Activated CD8-positive, alpha-beta memory T cell treated with anti-CD3 and anti-CD28 coated beads, Interleukin-2, amount 10 ng/mL, durations not matched to agents 7 days and 5 days (primary cell): ENCODE data around the gene FNDC10. TPM values are rescaled to one million over a fixed set of nuclear protein-coding genes. Genes with fewer than 3 reads are reported as not detected.
A peak's percentile ranks its signal among the peaks of the same experiment; 100 is the strongest.
"Not testable (repeated sequence)": the region's sequence is repeated elsewhere in the genome, so short reads cannot be mapped to it uniquely, and the experiment has no call there.

Experiments used
- ATAC-seq: fragments of 150-1000 bp; cut with Tn5 transposase; one replicate; pipeline ENCODE4 v1.10.0; 2021; ENCODE audit warnings: moderate library complexity
- CTCF ChIA-PET: fragments of 350-600 bp; sonication (Branson Sonifier 250); formaldehyde crosslinking; loops from one replicate; lab custom pipeline; 2021; ENCODE audit warnings: antibody characterized with exemption; lab: Charles Lee
- DNase-seq: peaks from one replicate; pipeline ENCODE4 v3.0.0-alpha.2; 2020
- H3K27ac Mint-ChIP-seq: one replicate; pipeline ENCODE4 v1.8.0; 2021; ENCODE audit warnings: mild to moderate bottlenecking, mixed read lengths
- H3K27me3 Mint-ChIP-seq: one replicate; pipeline ENCODE4 v1.8.0; 2021; ENCODE audit warnings: mixed read lengths
- H3K36me3 Mint-ChIP-seq: one replicate; pipeline ENCODE4 v1.8.0; 2021; ENCODE audit warnings: mild to moderate bottlenecking, mixed read lengths
- H3K4me1 Mint-ChIP-seq: one replicate; pipeline ENCODE4 v1.8.0; 2021; ENCODE audit warnings: mixed read lengths
- H3K4me3 Mint-ChIP-seq: one replicate; pipeline ENCODE4 v1.8.0; 2021; ENCODE audit warnings: mild to moderate bottlenecking, moderate library complexity, mixed read lengths
- H3K9me3 Mint-ChIP-seq: one replicate; pipeline ENCODE4 v1.8.0; 2022; ENCODE audit warnings: low read depth, mixed read lengths
- total RNA-seq, 2 experiments: library from RNA; stranded (reverse); gene quantifications; one replicate each; pipeline ENCODE4 v1.2.3, GENCODE V29; 2021

Gene FNDC10
- total RNA-seq, 2 experiments from 2014 or later, result 3.1 to 4.4 TPM

DNA sequence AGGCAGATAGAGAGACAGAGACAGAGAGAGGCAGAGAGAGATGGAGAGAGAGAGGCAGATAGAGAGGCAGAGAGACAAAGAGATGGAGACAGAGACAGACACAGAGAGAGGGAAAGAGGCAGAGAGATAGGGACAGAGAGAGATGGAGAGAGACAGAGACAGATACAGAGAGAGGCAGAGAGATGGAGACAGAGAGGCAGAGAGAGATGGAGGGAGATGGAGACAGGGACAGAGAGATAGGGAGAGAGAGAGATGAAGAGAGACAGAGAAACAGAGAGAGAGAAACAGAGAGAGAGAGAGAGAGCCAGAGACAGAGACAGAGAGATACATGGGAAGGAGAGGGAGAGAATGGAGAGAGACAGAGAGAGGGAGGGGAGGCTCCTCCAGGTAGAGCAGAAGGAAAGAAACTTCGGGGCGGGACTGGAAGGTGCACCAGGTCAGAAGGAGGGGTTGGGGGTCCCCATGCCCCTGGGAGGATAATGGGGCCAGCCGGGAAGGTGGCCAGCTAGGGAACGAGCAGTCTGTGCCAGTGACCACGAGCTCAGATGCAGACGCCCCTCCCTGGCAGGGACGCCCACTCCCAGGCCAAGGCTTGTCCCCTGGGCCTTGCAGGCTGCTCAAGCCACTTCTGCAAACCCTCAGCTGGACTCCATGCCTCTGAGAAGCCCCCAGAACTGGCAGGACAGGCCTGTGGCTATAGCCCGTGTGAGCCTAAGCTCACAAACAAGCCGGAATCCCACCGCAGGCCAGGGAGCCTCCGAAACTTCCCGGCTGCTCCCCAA, 3.3 kb downstream of the FNDC10 start:
- no peak for DNase-seq

DNA sequence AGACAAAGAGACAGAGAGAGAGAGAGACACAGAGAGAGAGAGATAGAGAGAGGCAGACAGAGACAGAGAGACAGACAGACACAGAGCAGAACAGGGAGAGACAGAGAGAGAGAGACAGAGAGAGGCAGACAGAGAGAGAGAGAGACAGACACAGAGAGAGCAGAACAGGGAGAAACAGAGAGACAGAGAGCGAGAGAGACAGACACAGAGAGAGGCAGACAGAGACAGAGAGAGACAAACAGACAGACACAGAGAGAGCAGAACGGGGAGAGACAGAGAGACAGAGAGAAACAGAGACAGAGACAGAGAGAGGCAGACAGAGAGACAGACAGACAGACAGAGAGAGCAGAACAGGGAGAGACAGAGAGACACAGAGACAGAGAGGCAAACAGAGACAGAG, 4.6 kb downstream of the FNDC10 start:
- ATAC-seq, H3K36me3 Mint-ChIP-seq, H3K4me1 Mint-ChIP-seq, H3K9me3 Mint-ChIP-seq, DNase-seq, H3K27ac Mint-ChIP-seq, CTCF ChIA-PET, H3K4me3 Mint-ChIP-seq: not testable (repeated sequence)
- H3K27me3 Mint-ChIP-seq, result peaks cover 17% of the 10 kb centered on the region

More for the DNA sequence above, 3.3 kb downstream of the FNDC10 start:
- Mint-ChIP-seq H3K4me3 (no peak overlapping the region), H3K9me3 (no peaks in the 10 kb centered on the region), H3K27me3 (peaks cover 21% of the 10 kb centered on the region), H3K36me3 (no peaks in the 10 kb centered on the region), H3K4me1 (peaks cover 6% of the 10 kb centered on the region), H3K27ac (no peak overlapping the region)
- CTCF ChIA-PET, result interaction anchor here (1.2 to 1.3 kb wide), 3 partner anchors 17 to 82 kb away, joined by 3 to 5 read pairs (median 4); no protein-coding TSS in a partner anchor
- no peak for ATAC-seq

DNA sequence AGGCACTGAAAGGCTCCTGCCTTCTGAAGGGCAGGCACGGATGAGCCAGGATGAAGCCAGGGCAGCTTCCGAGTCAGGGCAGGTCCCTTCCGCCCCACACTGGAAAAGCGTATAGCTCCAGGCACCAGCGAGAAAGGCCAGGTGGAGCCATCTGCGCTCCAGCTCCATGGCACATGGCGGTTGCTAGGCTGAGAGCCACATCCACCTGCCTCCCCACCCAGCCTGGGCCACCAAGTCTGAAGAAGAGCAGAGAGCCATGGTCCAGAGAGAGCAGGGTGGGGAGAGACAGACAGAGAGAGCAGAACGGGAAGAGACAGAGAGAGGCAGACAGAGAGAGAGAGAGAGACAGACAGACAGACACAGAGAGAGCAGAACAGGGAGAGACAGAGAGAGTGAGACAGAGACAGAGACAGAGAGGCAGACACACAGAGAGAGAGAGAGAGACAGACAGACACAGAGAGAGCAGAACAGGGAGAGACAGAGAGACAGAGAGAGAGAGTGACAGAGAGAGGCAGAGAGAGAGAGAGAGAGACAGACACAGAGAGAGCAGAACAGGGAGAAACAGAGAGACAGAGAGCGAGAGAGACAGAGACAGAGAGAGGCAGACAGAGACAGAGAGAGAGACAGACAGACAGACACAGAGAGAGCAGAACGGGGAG, 5.2 kb downstream of the FNDC10 start:
- no peaks in the 10 kb centered on the region for H3K36me3 Mint-ChIP-seq
- H3K9me3 Mint-ChIP-seq, result no peaks in the 10 kb centered on the region
- H3K4me1 Mint-ChIP-seq, result peaks cover 6% of the 10 kb centered on the region
- peaks cover 17% of the 10 kb centered on the region for H3K27me3 Mint-ChIP-seq
- CTCF ChIA-PET, result no interaction called here
- ATAC-seq (peak; percentile 29), DNase-seq (no peak)
- no peak overlapping the region for H3K4me3 Mint-ChIP-seq
- no peak overlapping the region for H3K27ac Mint-ChIP-seq

DNA sequence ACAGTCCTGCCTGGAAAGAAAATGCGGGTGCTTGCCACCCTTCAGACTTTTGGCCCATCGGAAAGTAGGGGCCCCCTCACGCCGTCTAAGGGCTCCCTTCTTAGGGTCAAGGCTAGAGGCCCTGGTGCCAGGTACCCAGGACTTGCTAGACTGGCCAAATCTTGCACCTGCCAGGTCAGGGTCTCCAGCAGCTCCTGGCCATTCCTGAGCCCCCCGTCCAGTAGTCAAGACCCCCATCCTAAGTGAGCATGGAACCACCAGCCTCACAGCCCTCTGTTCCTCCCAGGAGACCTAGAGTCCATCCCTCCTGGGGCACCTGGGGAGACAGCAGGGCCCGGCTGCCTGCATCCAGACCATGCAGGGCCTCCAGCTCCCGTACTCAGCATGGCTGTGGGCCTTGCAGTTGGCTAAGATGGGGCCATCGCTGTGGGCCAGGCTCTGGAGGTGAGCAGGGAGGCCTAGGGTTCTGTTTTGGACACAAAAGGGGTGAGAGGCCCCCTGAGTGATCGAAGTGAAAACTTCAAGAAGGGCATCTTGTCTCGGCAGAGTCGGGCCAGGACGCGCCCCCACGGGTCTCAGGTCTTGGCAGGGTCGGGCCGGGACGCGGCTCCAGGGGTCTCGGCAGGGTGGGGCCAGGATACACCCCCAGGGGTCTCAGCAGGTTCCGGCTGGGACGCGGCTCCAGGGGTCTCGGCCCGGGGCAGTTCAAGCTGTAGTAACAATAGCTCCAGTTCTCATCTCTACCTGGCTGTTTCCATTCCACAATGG, 5.9 kb downstream of the FNDC10 start:
- ATAC-seq (no peak), DNase-seq (no peak)
- Mint-ChIP-seq H3K36me3 (no peaks in the 10 kb centered on the region), H3K4me1 (peaks cover 5% of the 10 kb centered on the region), H3K4me3 (no peak overlapping the region), H3K9me3 (no peaks in the 10 kb centered on the region), H3K27ac (no peak overlapping the region), H3K27me3 (peaks cover 14% of the 10 kb centered on the region)
- CTCF ChIA-PET, result no interaction called here

DNA sequence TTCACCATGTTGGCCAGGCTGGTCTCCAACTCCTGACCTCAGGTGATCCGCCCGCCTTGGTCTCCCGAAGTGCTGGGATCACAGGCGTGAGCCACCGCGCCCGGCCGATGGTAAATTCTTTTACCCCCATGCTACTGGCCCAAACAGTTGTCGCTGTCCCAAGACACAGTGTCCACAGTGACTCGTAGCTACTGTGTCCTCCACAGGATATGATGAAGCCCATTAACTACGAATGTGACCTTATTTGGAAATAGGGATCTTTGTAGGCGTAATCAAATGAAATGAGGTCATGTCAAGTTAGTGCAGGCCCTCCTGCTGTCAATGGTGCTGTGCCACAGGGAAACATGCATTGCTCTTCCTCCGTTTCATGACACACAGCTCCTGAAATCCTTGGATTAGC, 8.5 kb downstream of the FNDC10 start:
- no peak overlapping the region for H3K4me3 Mint-ChIP-seq

DNA sequence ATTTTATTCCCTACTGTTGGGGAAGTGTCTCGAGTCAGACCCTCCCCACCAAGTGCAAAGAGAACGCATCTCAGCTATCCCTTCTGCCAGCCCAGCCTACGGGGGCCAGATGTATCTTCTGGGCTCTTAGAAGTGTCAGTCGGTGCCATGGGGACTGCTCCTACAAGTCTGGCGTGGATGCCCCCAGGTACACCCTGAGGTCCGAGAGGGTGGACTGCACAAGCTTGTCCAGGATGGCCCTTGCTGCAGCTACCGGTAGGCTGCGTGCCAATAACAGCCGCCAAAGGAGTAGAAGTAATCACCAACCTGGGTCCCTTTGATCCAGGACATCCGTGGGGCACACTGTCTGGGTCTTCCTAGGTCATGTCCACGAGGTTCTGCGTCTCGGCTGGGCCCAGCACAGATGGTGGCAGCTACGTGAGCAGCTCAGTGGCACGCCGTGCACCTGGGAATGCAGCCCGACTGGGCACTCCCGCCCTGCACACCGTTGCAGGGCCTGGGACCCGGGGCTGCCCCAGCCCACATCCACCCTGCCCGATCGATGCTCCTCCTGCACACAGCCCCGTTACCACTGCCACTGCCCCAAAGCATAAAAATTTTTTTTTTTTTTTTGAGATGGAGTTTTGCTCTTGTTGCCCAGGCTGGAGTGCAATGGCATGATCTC, 16.5 kb downstream of the FNDC10 start:
- Mint-ChIP-seq H3K27ac (no peak overlapping the region), H3K9me3 (no peaks in the 10 kb centered on the region), H3K4me3 (no peak overlapping the region), H3K27me3 (peaks cover 29% of the 10 kb centered on the region), H3K4me1 (peaks cover 4% of the 10 kb centered on the region), H3K36me3 (no peaks in the 10 kb centered on the region)
- ATAC-seq, result no peak
- CTCF ChIA-PET, result no interaction called here
- DNase-seq, result no peak

More for the DNA sequence above, 8.5 kb downstream of the FNDC10 start:
- ATAC-seq (no peak), DNase-seq (no peak)
- Mint-ChIP-seq H3K9me3 (no peaks in the 10 kb centered on the region), H3K27me3 (peaks cover 5% of the 10 kb centered on the region), H3K4me1 (no peaks in the 10 kb centered on the region), H3K27ac (no peak overlapping the region), H3K36me3 (no peaks in the 10 kb centered on the region)
- CTCF ChIA-PET, result no interaction called here

DNA sequence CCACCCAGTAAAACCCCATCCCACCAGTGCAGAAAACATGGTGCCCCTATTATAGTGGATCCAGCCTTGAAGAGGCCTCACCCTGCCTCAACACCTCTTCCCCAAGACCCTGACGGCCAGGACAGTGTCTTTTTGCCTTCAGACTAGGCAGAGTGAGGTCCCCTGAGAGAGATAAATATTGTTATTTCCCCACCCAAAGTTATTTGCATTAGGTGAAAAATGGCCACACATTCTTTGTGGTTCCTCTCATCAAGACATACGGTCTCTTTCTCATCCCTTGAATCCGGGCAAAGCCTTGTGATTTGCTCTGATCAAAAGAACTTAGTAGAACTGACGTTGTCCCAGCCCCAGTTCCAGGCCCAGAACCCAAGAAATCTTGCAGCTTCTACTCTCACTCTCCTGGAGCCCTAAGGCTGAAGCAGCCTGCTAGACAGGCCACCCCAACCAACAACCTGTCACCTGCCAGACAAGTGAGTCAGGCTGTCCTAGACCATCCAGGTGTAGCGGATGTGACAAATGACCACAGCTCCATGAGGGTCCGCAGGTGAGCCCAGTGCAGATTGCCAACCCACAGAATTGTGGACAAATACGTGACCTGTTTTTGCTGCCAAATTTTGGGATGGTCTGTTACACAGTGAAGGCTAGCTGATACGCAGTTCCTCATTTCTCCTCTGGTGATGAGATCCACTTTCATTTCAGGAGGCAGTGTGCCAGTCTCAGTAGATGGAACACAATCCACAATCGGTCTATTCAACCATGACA, 17.2 kb downstream of the FNDC10 start:
- no peak for DNase-seq
- Mint-ChIP-seq H3K27me3 (peaks cover 32% of the 10 kb centered on the region), H3K4me1 (peaks cover 4% of the 10 kb centered on the region), H3K4me3 (no peak overlapping the region), H3K9me3 (no peaks in the 10 kb centered on the region), H3K36me3 (no peaks in the 10 kb centered on the region), H3K27ac (no peak overlapping the region)
- ATAC-seq, result no peak
- CTCF ChIA-PET, result no interaction called here

DNA sequence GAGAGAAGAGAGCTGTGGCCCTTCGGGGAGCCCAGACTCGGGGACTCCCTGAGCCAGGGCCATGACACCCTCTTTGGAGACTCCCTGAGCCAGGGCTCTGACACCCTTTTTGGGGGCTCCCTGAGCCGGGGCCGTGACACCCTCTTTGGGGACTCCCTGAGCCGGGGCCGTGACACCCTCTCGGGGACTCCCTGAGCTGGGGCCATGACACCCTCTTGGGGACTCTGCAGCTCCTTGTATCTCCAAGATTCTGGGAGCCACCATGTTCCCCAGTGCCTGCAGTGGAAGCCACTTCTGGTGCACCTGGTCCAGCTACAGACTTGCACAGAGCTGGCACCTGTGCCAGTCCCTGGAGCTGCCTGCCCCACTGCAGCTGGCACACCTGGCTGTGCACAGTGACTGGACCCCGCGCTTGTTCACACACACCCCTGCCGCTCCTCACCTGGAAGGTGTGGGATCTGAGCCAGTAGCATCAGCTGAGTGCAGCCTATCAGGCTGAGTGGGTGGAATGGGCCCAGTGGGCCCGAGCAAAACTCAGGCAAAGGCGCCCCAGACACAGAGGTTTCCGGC, 21.5 kb downstream of the FNDC10 start:
- Mint-ChIP-seq H3K36me3 (peaks cover 4% of the 10 kb centered on the region), H3K27me3 (peaks cover 25% of the 10 kb centered on the region), H3K27ac (no peak overlapping the region), H3K4me1 (peaks cover 12% of the 10 kb centered on the region), H3K4me3 (no peak overlapping the region), H3K9me3 (no peaks in the 10 kb centered on the region)
- no peak for DNase-seq
- CTCF ChIA-PET, result interaction anchor here (1.7 kb wide), 1 partner anchor 327 kb away, joined by 4 read pairs; no protein-coding TSS in a partner anchor
- no peak for ATAC-seq

DNA sequence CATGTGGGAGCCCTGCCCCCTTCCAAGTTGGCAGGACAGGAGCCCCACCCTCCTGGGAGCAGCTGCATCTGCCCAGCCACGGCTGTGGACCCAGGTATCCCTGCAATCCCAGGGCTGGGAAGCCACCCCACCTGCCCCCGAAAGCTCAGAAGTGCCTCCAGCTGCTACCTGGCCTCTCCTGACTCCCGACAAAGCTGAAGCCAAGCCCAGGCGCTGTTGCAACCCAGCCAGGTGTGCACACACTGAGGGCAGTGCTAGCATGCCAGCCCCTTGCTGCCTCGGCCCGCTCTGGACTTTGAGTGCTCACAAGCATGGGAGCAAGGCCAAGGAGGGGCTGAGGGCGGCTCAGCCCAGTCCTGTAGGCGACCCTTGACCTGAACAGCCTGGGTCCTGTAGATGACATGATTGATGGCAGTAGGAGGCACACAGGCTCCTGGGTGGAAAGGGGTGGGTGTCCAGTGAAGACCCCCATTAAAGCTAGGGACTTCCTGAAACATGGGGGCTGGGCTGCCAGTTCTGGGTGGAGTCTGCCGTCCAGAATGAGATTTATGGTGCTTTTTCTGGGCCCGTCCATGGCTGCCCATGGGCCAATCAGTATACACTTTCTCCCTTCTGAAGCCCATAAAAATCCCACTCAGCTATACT, 22.4 kb downstream of the FNDC10 start:
- Mint-ChIP-seq H3K36me3 (peaks cover 6% of the 10 kb centered on the region), H3K9me3 (no peaks in the 10 kb centered on the region), H3K27me3 (peaks cover 22% of the 10 kb centered on the region), H3K27ac (no peak overlapping the region), H3K4me1 (peaks cover 16% of the 10 kb centered on the region), H3K4me3 (no peak overlapping the region)
- no peak for DNase-seq
- CTCF ChIA-PET, result interaction anchor here (1.7 kb wide), 1 partner anchor 328 kb away, joined by 4 read pairs; no protein-coding TSS in a partner anchor
- ATAC-seq, result no peak

DNA sequence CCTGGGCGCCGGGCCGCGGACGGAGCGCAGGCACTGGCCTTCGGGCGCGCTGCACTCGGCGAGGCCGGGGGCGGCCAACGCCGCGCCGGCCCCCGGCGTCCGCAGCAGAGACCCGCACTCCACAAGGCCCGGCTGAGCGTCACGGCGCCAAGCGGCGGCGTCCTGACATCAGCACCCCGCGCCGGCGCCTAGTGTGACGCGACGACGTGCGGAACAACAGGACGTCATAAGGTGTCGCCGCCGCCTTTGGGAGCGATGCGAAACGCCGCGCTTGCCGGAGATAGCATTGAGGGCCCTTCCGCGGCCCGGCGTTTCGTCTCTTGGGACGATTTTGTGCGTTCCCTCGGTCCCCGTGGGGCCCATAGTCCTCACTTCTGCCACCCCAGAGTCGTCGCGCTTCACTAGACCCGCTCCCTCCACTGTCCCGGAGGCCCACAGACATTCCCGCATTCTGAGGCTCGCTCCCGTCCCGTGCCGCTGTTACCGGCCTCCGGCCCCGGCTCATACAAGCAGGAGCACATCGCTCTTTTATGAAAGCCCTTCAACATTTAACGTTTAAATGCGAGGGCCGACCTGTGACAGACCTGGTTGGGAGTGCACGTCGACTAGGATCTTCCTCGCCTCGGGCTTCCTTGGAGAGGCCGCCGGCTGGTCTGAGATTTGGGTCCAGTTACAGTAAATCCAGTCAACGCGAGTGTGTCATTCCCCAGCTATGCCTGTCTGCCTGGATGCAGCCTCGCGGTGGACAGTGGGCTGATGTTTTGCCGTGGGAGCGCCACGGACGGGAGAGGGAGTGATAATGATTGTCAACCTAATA, 25.0 kb downstream of the FNDC10 start, which contains the start of gene SSU72:
Gene SSU72, minus strand, starts transcription at position 143 of the 817 bp plus-strand sequence. CDS start 306 bp downstream, outside the sequence.
- DNase-seq, result peak; percentile 95
- peaks cover 28% of the 10 kb centered on the region for H3K4me1 Mint-ChIP-seq
- ATAC-seq, result peak; percentile 90
- peaks cover 11% of the 10 kb centered on the region for H3K36me3 Mint-ChIP-seq
- CTCF ChIA-PET, result interaction anchor here (1.0 to 1.1 kb wide), 2 partner anchors 22 to 41 kb away, joined by 3 to 4 read pairs; partner anchors contain the start of gene MIB2
- no peaks in the 10 kb centered on the region for H3K9me3 Mint-ChIP-seq
- H3K27ac Mint-ChIP-seq, result peak within 1 kb of the TSS; percentile 98
- H3K4me3 Mint-ChIP-seq, result peak within 1 kb of the TSS; percentile 94
- peaks cover 8% of the 10 kb centered on the region for H3K27me3 Mint-ChIP-seq
